Keratinocyte (primary cell): ENCODE results near the gene C14orf119. TPM values are rescaled to one million over a fixed set of nuclear protein-coding genes. Genes with fewer than 3 reads are reported as not detected.

Source experiments
- DNase-seq: peaks from one replicate; pipeline ENCODE4 v3.0.0-alpha.2; 2011; ENCODE audit warnings: low read depth, missing footprints, low spot score
- FAIRE-seq: peaks from 2 replicates; lab custom pipeline; 2011; peaks lifted over from hg19 to GRCh38; lab: Jason Lieb, UNC
- H2AFZ ChIP-seq: 2 replicates; pipeline ENCODE4 v1.6.0; 2012; ENCODE audit warnings: low read length, control low read depth, inconsistent platforms; ENCODE audit not compliant: control insufficient read depth
- H3K27ac ChIP-seq: 2 replicates; pipeline ENCODE4 v1.5.1; 2011; ENCODE audit warnings: low read length; ENCODE audit not compliant: control insufficient read depth, insufficient read depth
- H3K27me3 ChIP-seq: 3 replicates; pipeline ENCODE4 v1.6.0; 2011; ENCODE audit warnings: low read length; ENCODE audit not compliant: control insufficient read depth, insufficient read depth; ENCODE audit errors: extremely low read depth
- H3K36me3 ChIP-seq, 2 experiments: 2 replicates in 1 of 2; 3 replicates in 1 of 2; pipeline ENCODE4 v1.5.1; 2011; ENCODE audit warnings: low read length in 2 of 2, mild to moderate bottlenecking in 1 of 2; ENCODE audit not compliant: control insufficient read depth in 2 of 2, insufficient read depth in 2 of 2; ENCODE audit errors: extremely low read depth in 1 of 2
- H3K4me1 ChIP-seq: 3 replicates; pipeline ENCODE4 v1.5.1; 2011; ENCODE audit warnings: low read length; ENCODE audit not compliant: control insufficient read depth, insufficient read depth; ENCODE audit errors: extremely low read depth
- H3K4me2 ChIP-seq: 3 replicates; pipeline ENCODE4 v1.6.0; 2011; ENCODE audit warnings: low read depth, low read length; ENCODE audit not compliant: control insufficient read depth, insufficient read depth; ENCODE audit errors: extremely low read depth
- H3K4me3 ChIP-seq, 3 experiments: fragments of 200-600 bp in 1 of 3; sonication (generic) in 1 of 3; 2 replicates in 2 of 3; 3 replicates in 1 of 3; pipeline ENCODE4 v1.5.1; 2011 to 2016; ENCODE audit warnings: low read length in 3 of 3, mild to moderate bottlenecking in 3 of 3, control low read depth in 2 of 3, inconsistent platforms in 1 of 3, low read depth in 1 of 3, mixed read lengths in 1 of 3, mixed run types in 1 of 3, moderate library complexity in 1 of 3; ENCODE audit not compliant: control insufficient read depth in 2 of 3, insufficient read depth in 2 of 3; ENCODE audit errors: extremely low read depth in 1 of 3
- H3K79me2 ChIP-seq: 2 replicates; pipeline ENCODE4 v1.6.0; 2012; ENCODE audit warnings: low read length; ENCODE audit not compliant: control insufficient read depth, insufficient read depth
- H3K9ac ChIP-seq: 3 replicates; pipeline ENCODE4 v1.6.0; 2011; ENCODE audit warnings: low read length; ENCODE audit not compliant: control insufficient read depth, insufficient read depth; ENCODE audit errors: extremely low read depth
- H3K9me1 ChIP-seq: 3 replicates; pipeline ENCODE4 v1.6.0; 2011; ENCODE audit warnings: low read length; ENCODE audit not compliant: control insufficient read depth, insufficient read depth; ENCODE audit errors: extremely low read depth
- H3K9me3 ChIP-seq: 2 replicates; pipeline ENCODE4 v1.5.1; 2012; ENCODE audit warnings: low read depth, low read length; ENCODE audit not compliant: control insufficient read depth
- H4K20me1 ChIP-seq: 3 replicates; pipeline ENCODE4 v1.6.0; 2011; ENCODE audit warnings: low read length; ENCODE audit not compliant: control insufficient read depth, insufficient read depth; ENCODE audit errors: extremely low read depth
- EZH2 ChIP-seq: IDR thresholded peaks from one replicate; pipeline ENCODE4 v1.6.1; 2012; ENCODE audit warnings: inconsistent platforms, mild to moderate bottlenecking, low read length, moderate library complexity
- dilution Hi-C: fragments of 300-500 bp; cut with MboI; formaldehyde crosslinking; loops from one replicate; pipeline ENCODE4 v1.7.0; 2020; ENCODE audit warnings: low sequenced_read_pairs; ENCODE audit not compliant: extremely low pct_ligation_motif_present
- polyA plus RNA-seq, 5 experiments: library from polyadenylated mRNA; depleted of rRNA in 3 of 5; stranded (reverse) in 3 of 5; stranded (forward) in 1 of 5; unstranded in 1 of 5; fragments of >200 nt; gene quantifications; 1 replicate in 1 of 5; 2 replicates in 3 of 5; 3 replicates in 1 of 5; pipeline versions ENCODE4 v1.2.1 to v1.2.3, GENCODE V29; 2011 to 2012; ENCODE audit warnings: missing spikeins in 2 of 5, low read depth in 1 of 5, low replicate concordance in 1 of 5
- TF ChIP-seq, protein P1 (sequence below), 3 experiments: IDR thresholded peaks in 1 of 3; conservative IDR thresholded peaks in 1 of 3; optimal IDR thresholded peaks in 1 of 3; 2 replicates in 2 of 3; 3 replicates in 1 of 3; pipeline versions ENCODE3 to v1.5.1; 2011; ENCODE audit warnings: low read length in 3 of 3, mild to moderate bottlenecking in 3 of 3, moderate library complexity in 2 of 3, control low read depth in 1 of 3, inconsistent platforms in 1 of 3; ENCODE audit not compliant: insufficient read depth in 2 of 3; ENCODE audit errors: extremely low read depth in 1 of 3

Gene C14orf119
- polyA plus RNA-seq, 1 donor (not counting 4 experiments of a cell fraction or from before 2014, with no cell fraction given), result 73.7 TPM

DNA sequence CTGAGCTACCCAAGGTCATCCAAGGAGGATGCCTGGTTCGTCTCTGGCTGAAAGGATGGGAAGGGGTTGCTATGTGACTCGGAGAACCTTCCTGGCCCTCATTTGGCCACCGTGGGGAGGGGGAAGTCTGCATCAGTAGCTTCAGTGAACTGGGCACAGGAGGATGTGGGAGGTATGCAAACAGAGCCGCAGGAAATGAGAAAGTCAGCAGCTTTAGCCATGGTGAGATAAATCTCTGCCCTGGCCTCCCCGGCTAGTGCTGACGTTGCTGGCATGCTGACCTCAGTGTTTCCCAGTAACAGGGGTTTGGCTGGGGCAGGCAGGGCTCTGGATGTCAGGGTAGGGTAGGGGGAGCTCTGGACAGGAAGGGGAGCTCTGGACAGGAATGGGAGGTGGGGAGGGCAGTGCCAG, 26.1 kb downstream of the C14orf119 start:
- FAIRE-seq, result no peak
- Histone ChIP-seq H3K79me2 (no peaks in the 10 kb centered on the region), H2AFZ (no peak overlapping the region), H3K4me2 (no peak overlapping the region), H3K36me3 (peaks cover 0 to 1% of the 10 kb centered on the region in 2 experiments), H3K27me3 (no peaks in the 10 kb centered on the region), H3K4me1 (peaks cover 15% of the 10 kb centered on the region), H3K9ac (no peak overlapping the region), H3K4me3 (no peak overlapping the region), H4K20me1 (no peaks in the 10 kb centered on the region), H3K9me1 (no peaks in the 10 kb centered on the region), H3K9me3 (no peaks in the 10 kb centered on the region), H3K27ac (no peak overlapping the region)
- no peak for DNase-seq
- dilution Hi-C loops, result no loop called here
- TF ChIP-seq EZH2, result no peak
- TF ChIP-seq, protein P1, sequence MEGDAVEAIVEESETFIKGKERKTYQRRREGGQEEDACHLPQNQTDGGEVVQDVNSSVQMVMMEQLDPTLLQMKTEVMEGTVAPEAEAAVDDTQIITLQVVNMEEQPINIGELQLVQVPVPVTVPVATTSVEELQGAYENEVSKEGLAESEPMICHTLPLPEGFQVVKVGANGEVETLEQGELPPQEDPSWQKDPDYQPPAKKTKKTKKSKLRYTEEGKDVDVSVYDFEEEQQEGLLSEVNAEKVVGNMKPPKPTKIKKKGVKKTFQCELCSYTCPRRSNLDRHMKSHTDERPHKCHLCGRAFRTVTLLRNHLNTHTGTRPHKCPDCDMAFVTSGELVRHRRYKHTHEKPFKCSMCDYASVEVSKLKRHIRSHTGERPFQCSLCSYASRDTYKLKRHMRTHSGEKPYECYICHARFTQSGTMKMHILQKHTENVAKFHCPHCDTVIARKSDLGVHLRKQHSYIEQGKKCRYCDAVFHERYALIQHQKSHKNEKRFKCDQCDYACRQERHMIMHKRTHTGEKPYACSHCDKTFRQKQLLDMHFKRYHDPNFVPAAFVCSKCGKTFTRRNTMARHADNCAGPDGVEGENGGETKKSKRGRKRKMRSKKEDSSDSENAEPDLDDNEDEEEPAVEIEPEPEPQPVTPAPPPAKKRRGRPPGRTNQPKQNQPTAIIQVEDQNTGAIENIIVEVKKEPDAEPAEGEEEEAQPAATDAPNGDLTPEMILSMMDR (optimal IDR thresholded peaks at IDR 0.05 in 1 of 3, IDR thresholded peaks at IDR 0.05 in 1 of 3, conservative IDR thresholded peaks at IDR 0.05 in 1 of 3; ENCODE audit: extremely low read depth in 1 of 3, insufficient read depth in 2 of 3, low read length in 3 of 3), result no peak

DNA sequence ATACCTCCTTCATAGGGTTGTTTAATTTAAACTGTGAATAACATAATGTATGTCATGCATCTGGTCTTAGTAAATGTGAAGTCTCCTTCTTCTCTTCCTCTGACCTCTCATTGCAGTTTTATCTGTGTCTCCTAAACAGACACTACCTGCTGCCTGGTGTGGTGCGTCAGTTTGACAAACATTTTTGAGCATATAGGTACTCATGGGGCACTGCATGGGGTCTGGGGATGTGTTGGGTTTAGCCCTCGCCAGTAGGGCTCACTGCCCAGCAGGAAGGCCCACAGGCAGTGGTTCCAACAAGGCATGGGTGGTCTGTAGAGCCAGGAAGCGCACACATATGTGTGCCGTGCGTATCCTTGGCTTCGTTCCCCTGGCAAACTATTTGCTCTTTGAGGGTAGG, 26.8 kb downstream of the C14orf119 start:
- dilution Hi-C loops, result no loop called here
- H3K36me3 ChIP-seq, result peaks cover 0 to 3% of the 10 kb centered on the region in 2 experiments
- TF ChIP-seq, protein P1 (optimal IDR thresholded peaks at IDR 0.05 in 1 of 3, IDR thresholded peaks at IDR 0.05 in 1 of 3, conservative IDR thresholded peaks at IDR 0.05 in 1 of 3; ENCODE audit: extremely low read depth in 1 of 3, insufficient read depth in 2 of 3, low read length in 3 of 3), result no peak
- no peak for TF ChIP-seq EZH2
- no peaks in the 10 kb centered on the region for H3K27me3 ChIP-seq
- H3K79me2 ChIP-seq, result no peaks in the 10 kb centered on the region
- FAIRE-seq (no peak), DNase-seq (no peak)
- no peak overlapping the region for H2AFZ ChIP-seq
- no peaks in the 10 kb centered on the region for H3K9me3 ChIP-seq
- no peak overlapping the region for H3K9ac ChIP-seq
- no peaks in the 10 kb centered on the region for H4K20me1 ChIP-seq
- no peaks in the 10 kb centered on the region for H3K9me1 ChIP-seq
- no peak overlapping the region for H3K27ac ChIP-seq
- no peak overlapping the region for H3K4me2 ChIP-seq
- peaks cover 15% of the 10 kb centered on the region for H3K4me1 ChIP-seq
- no peak overlapping the region for H3K4me3 ChIP-seq
